ENCODE measurements around the gene DIPK1B.

DIPK1B gene

DNA sequence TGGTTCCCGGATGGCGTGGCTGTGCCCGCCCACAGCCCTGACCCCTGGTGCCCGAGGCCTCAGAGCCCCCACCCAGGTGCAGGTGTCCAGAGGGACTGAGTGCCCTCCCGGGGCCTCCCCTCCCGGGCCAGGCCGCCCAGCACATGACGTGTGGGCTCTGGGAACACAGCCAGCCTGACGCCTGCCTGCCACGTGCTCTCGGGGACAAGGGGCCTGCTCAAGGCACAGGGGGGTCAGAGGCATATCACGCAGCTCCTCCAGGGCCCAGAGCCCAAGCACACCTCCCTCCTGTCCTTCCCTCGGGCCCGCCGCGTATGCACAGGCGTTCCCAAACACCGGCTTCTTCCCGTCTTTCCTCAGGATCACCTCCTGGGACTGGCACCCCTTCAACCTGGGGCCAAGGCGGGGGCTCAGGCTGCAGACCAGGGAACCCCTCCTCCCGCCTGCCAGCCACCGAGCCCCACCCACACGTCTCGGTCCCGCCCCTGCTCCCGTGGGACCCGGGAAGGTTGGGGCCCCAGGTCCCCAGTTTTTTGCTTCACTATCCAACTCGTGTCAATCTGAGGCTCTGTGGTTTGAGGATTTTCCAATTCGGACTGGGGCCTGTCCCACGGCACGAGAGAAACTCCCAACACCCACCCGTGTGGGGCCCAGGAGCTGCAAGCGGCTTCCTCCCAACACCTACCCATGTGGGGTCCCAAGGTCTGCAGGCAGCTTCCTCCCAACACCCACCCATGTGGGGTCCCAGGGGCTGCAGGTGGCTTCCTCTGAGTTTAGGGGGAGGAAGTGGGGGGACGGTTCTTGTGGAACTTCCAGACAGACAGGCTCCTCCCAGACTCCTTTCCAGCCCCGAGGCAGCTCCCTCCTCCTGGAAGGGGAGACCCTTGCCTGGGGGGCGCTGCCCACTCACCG is 28.9 kb downstream of the DIPK1B start:
- DNase-seq = no peak

DNA sequence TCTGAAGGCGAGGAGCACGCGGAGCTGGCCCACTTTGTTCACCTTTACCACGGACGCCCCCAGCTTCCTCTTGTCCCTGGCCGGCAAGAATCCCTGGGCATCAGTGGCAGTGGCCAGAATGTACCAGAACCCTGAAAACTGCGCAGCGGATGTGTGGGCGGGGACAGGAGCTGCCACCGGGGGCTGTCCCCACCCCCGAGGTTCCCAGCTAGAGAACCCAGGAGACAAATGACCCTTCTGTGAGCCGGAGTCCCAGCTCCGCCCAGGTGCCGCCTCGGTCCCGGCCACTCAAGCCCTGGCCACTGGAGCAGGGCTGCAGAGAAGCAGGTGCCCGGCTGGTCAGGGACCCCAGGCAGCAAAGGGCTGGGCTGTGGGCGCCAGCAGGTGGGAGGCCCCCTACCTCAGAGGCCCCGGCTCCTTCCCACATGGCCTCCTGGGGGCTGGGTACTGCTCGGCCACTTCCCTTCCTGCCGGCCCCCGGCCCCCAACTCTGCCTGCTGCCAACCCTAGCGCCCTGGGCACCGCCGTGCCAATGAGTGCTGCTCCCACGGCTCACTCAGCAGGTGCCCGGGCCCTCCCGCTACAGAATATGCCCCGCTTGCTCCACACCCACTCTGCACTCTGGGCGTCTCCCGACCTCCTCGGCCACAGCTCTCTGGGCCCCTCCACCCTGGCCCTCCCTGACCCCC is 29.7 kb downstream of the DIPK1B start:
- peak; percentile 78 for DNase-seq

DNA sequence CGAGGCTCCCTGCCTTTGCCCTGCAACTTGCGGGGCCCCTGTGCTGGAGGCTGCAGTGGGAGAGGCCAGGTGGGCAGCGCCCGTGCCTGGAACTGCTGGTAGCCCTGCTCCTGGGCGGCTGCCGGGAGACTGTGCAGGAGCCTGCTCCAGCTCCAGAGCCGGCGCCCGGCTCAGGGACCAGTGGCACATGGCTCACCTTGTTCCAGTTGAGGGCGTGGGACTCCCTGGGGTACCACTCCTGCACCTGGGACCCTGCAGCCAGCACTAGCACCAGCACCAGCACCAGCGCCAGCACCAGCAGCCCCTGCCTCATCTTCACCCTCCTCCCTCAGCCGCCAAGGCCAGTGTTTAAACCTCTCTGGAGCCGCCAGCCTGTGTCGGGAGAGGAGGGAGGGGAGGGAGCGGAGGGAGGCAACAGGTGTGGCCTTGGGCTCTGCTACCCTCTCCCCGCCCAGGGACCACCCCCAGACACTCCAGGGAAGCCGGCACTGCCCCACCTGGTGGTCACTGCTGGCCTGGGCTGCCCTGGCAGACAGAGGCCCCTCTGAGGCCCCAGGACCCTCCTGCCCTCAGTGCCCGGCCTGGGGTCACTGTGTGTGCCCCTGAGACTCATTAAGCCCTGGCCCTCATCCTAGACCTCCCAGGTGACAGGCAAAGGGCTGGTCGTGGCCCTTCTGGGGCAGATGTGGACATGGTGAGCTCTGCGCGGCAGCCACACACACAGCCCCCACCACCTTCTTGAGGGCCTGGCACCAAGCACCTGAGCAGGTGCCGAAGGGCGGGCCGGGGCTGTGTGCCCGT is 30.4 kb downstream of the DIPK1B start, which contains the start of gene LCN10:
TSS of gene LCN10 (minus strand) at position 350 of the 801 bp plus-strand sequence. CDS start at position 313, 37 bp downstream.
- no peak for DNase-seq

DNA sequence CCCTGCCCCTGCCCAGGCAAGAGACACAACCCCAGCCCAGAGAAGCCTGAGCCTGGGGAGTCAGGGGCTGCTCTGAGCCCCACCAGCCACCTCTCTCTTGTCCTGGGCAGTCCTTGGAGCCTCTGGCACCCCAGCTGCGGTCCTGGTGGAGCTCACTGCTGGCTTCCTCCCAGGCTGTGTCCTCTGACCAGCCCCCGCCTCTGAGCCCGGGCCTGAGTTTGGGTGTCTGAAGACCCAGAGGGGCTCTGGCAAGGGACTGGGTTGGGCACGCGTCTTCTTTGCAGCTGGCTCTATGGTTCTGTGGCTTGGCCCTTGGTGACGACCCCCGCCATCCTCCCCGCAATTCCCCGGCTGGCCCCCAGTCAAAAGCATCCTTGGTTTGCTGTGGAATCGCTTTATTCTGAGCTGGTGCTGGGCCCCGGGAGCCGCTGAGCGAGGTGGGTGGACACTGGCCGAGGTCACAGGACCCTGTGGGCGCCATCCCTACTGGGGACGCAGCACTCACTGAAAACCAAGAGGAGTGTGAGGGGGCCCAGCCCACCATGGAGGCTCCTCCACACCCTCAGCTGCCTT is 31.4 kb downstream of the DIPK1B start:
- no peak for DNase-seq

DNA sequence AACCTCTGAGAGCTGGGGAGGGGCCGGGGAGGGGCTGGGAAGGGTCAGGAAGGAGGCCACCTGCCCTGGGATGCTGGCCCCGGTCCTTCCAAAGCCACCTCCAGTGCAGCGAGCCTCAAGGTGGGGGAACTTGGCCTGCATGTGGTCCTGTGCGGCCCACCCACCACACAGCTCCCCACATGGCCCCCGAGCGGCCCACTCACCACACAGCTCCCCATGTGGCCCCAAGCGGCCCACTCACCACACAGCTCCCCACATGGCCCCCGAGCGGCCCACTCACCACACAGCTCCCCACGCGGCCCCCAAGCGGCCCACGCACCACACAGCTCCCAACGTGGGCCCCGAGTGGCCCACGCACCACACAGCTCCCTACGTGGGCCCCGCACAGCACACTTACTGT is 32.4 kb downstream of the DIPK1B start:
- no peak for DNase-seq

DNA sequence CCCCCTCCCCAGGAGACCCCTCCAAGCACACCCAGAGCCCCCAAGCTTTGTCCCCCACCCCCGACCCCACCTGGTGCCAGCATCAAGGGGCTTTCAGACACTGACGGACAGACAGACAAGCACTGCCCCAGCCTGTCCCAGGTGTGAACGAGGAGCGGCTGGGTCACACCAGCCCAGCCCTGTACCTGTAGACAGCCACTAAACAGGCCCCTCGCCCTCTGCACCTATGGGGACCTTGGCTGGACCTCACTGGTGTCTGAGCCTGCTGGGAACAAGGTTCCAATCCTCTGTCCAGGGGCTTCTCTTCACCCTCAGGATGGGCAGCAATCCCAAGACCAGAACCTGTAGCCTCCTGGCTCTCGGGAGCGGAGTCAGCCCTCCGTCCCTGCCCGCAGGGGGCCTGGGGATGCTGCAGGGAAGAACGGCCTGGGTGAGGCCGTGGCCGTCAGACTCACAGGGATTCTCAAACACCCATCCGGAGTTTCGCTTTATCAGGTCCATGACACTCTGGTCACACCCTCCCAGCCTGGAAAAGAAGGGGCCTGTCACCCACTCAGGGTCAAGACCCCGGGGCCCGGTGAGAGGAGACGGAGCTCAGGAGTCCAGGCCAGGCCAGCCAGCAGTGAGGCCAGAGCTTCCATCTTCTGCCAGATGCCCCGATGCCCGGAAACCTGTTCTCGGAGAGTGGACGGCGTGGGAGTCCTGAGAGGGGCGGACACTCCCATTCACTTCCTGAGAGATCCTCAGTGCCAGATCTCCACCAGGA is 33.2 kb downstream of the DIPK1B start:
- DNase-seq = no peak

DNA sequence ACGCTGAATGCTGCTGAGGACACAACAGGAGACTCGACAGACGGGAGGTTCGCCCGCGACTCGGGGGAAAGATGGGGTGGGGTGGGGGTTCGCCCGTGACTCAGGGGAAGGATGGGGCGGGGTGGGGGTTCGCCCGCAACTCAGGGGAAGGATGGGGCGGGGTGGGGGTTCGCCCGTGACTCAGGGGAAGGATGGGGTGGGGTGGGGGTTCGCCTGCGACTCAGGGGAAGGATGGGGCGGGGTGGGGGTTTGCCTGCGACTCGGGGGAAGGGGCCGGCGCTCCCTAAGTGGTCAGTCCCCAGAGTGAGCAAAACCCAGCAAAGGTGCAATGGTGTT is 33.8 kb downstream of the DIPK1B start:
- DNase-seq = no peak

DNA sequence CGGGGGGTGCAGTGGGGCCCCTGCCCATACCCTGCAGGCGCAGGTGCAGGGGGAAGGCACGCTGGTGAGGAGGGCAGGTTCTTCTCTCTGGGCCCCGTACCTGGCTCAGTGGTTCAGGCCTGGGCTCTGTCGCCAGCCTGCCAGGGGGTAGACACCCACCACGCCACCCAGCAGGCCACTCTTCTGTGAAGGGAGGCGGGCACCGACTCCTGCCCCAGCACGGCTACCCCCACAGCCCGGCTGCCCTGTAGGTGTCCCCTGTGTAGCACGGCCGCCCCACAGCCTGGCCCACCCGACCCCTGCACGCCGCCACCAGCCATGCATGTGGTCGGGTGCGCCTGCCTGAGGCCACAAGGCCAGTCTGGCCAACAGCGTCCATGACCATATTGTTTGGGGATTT is 34.2 kb downstream of the DIPK1B start:
- no peak for DNase-seq

DNA sequence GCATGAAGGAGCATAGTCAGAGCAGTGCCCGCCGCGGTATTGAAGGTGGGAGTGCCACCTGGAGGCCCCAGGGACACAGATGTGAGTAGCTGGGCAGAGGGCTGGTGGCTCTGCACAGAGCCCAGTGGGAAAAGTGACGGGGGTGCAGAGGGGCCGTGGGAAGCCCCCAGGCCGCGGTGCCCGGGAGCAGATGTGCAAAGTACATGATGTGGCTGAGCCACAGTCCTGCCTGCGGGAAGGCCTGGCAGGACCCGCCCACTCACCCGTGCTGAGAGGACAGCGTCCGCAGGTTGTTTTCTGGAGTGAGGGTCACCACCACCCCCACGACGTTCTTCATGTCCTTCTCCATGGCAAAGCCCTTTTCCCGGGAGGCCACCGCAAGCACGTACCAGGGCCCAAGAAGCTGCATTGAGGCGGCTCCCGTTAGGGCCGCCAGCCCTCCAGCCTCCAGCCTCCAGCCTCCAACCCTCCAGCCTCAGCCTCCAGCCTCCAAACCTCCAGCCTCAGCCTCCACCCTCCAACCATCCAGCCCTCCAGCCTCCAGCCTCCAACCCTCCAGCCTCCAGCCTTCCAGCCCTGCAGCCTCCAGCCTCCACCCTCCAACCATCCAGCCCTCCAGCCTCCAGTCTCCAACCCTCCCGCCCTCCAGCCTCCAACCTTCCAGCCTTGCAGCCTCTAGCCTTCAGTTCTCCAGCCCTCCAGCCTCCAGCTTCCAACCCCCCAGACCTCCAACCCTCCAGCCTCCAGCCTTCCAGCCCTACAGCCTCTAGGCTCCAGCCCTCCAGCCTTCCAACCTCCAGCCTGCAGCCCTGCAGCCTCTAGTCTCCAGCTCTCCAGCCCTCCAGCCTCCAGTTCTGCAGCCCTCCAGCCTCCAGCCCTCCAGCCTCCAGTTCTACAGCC is 35.0 kb downstream of the DIPK1B start:
- no peak for DNase-seq

DNA sequence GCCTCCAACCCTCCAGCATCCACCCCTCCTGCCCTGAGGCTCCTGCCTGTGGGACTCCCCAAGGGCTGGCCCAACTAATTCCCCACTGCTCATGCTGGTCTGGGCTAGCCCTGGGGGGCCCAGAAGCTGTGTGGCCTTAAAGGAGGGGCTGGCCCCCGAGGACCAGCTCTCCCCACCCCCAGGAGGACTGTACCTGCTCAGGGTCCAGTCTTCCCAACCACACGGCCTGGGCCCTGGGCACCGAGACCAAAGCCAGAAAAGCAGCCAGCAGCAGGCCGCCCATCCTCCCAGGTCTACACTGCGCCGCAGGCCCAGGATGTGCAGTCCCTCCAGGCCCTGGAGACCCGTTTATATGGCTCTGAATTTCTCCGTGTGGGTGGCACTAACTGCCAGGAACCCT is 35.8 kb downstream of the DIPK1B start, which contains the start of gene LCN6:
TSS of gene LCN6 (minus strand) at position 325 of the 400 bp plus-strand sequence. CDS start at position 283, 42 bp downstream.
- DNase-seq = no peak

DNA sequence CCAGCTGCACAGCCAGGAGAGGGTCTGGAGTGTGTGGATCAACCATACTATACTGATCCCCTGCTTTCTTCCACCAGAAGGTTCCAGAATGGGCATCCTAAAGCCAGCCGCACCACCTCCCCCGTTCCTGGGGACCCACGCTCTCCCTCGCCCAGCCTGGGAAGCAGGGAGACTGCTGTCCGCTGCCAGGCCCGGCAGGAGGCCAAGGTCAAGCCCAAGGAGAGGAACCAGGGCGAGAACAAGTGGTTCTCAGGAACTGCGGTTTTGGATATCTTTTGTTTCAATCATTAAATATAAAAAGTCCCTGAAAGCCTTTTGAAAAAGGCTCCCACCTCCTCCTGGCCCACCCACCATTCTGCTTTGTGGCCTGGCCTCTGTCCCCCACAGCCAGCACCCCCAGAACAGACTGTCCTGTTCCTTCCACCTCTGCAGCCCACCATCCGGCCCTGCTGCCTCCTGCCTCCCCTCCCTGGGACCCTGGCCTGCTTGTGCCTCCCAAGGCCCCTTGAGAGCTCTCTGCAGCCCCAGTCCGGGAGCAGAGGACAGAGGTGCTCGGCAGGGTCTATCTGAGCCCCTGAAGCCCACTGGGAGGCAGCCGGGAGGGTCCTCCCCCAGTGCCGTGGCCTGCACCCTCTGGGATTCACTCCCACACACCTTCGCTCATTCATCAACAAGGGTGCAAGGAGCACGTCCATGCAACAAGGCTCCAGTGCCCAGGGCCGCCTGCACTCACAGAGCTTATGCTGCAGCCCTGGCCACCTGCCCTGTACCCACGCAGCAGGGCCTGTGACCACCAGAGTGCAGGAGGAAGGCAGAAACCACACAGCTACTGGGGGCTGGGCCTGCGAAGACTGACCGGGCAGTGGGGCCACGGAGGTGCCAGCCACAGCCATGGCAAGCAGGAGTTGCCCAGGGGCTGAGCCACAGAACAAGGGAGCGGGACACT is 36.6 kb downstream of the DIPK1B start:
- DNase-seq = no peak

DNA sequence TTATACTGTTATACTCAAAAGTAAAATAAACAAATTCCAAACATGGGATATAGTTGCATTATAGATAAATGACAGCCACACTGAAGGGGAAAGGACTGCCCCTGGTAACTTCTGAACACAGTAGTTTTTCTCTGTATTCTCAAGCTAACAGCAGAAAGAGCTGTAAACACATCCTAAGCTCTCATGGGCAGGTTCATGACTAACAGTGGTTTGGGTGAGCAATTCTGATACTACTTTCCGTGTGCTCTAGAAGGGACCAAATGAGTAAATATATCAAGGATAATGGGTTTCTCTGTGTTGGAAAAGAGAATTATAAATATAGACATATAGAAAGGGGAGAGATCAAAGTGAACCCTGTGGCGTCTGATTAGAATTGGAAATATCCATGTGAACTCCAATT is 38.2 kb downstream of the DIPK1B start:
- DNase-seq = no peak

DNA sequence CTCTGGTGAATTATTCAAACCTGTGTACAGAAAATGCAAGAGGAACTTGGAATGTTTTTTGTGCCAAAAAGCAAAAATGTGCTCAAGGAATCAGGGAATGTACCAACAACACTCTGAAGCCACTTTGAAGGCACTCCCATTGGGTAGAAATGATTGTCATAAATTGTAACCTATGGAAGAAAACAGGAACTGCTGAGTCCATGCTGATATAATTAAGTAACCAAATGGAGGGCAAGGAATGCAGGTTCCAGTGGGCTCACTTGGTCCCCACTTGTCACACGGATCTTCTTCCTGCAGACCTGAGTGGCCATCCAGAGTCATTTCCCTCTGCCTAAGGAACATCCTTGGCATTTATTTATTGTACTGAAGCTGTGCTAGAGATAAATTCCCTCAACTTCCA is 38.9 kb downstream of the DIPK1B start:
- no peak for DNase-seq

DNA sequence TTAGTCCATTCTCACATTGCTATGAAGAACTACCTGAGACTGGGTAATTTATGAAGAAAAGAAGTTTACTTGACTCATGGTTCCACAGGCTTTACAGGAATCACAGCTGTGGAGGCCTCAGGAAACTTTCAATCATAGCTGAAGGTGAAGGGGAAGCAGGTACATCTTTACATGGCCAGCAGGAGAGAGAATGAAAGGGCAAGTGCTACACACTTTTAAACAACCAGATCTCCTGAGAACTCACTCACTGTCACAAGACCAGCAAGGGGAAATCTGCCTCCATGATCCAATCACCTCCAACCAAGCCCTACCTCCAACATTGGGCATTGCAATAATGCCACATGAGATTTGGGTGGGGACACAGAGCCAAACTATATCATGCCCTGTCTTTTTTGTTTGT is 39.4 kb downstream of the DIPK1B start:
- no peak for DNase-seq

DNA sequence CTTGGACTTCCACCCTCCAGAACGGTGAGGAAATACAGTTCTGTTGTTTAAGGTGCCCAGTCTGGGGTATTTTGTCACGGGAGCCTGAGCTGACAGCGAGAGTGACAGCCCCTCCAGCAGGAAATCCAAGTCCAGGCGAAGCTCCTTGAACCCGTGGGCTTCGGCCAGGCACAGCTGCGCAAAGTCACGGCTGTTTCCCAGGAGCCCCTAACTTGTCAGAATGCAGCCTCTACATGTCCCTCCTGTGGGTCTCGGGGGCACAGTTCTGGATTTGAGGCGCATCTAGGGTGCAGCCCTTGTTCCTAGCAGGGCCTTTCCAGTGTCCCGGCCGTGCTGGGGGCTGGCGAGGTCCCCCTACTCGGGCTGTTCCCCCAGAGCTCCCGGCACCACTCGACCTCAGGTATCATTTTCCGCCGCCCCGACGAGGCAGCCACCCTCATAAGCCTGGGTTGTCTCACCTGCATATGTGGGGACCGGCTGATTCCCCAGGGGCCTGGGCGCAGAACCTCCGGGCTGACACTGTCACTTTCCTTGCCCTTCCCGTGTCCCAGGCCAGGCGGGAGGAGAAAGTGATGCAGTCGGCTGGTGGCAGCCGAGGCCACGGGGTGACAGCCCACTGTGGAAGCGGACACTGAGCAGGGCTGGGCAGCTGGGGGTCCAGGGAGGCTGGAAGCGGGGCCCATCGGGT is 41.1 kb downstream of the DIPK1B start:
- no peak for DNase-seq

DNA sequence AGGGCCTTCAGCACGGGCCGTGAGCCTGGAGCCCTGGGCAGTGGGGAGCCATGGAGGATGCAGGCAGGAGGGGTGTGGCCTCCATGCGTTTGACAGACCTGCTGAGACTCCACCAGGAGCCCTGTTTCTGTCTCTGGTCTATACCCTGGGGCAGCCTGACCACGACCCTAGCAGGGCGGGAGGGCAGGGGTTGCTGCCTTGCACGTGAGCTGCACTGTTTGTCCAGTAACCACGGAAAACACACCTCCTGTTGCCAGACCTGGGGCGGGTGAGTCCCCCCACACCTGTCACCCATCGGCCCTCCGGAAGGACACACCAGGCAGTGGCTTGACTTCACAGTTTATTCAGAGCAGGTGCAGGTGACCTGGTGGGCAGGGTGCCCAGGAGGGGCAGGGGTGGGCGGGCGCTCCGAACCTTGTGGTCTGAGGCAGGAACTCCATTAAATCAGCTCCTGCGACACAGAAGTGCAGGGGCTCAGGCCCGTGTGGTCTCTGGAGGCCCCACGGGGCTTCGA is 41.7 kb downstream of the DIPK1B start:
- no peak for DNase-seq

DNA sequence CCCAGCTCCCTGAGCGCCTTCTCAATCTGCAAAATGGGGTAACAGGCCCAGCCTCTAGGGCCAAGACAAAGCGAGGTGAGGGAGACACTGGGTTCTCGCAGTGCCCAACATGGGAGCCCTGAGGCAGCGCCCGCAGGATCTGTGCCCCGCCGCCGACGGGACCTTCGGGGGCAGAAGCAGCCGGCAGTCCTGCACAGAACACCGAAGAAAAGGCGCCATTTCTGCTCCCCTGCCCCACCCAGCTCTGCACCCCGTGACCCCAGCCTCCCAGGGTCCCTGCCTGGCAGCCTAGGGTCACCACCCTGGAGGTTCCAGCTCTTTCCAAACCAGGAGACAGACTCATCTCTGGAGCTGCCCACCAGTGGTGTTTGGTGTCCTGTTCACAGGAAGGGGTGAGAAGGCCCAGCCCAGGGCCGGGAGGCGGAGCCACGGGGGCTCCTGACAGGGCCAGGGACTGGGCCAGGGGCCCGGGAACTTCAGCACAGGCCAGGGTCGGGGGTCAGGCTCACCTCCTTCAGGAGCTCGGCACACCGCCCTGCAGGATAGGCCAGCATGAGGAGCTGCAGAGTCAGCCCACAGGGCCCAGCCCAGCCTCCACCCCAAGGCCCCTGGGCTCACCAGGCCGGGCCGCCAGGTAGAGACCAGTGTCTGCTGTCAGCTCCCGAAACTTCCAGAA is 42.4 kb downstream of the DIPK1B start:
- DNase-seq = no peak

Measured in activated CD8-positive, alpha-beta memory T cell treated with anti-CD3 and anti-CD28 coated beads, Interleukin-2, amount 50 U/mL, for 48 hours (primary cell).